IPS-18c (cell line): ENCODE data around the gene LIF.

ENCODE experiments used
- H3K4me3 ChIP-seq: 2 replicates; pipeline ENCODE4 v1.7.0; 2013; ENCODE audit warnings: low read depth, mild to moderate bottlenecking, low read length, moderate library complexity; ENCODE audit not compliant: insufficient read depth
- H3K9me3 ChIP-seq: one replicate; pipeline ENCODE4 v1.6.1; 2013; ENCODE audit warnings: mild to moderate bottlenecking, low read length, moderate library complexity; ENCODE audit not compliant: control insufficient read depth, insufficient read depth

The LIF gene

GRCh38 chr22:30250661-30251267 is 4.2 kb upstream of the LIF start:
- no peak overlapping the region for H3K4me3 ChIP-seq
- no peaks in the 10 kb centered on the region for H3K9me3 ChIP-seq

DNA sequence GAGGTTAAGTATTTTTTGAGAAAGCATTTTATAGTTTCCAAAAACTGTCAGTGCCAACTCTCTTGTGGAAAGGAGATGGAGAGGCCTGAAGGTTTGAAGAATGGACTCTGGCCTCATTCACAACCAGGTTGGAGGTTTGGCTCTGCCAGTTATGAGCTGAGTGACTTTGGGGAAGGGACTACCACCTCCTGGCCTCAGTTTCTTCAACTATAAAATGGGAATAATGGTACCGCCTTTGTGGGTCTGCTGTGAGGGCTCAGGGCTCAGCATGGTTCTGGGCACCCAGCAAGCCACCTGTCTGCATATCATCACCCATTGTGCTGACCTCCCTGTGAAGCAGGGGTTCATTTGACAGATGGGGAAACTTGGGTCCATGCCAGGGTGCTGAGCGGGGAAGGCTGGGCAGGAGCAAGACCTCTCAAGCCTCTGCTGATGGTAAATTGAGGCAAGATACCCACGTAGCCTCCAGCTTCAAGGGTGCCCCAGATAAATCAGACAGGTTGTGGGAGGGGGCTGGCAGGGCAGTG is 3.5 kb upstream of the LIF start:
- H3K9me3 ChIP-seq, result no peaks in the 10 kb centered on the region
- no peak overlapping the region for H3K4me3 ChIP-seq

GRCh38 chr22:30249049-30250038 is 2.8 kb upstream of the LIF start:
- Histone ChIP-seq H3K4me3 (no peak overlapping the region), H3K9me3 (no peaks in the 10 kb centered on the region)

DNA sequence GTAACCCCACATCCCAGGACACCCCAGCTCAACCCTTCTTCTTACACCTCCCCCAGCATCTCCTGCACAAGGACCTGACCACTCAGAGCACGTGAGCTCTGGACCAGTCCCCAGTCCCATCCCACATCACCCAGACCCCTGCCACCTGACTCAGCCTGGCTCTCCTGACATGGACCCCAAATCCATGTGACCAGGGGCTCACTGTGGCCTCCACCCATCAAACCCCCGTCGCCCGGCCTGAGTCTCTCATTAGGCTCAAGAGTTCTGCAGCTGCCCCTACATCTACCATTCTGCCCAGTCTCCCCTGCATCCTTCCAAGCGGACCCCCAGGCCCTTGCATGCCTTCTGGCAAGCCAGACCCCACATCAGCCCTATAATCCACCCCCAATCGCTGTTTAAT is 1.9 kb upstream of the LIF start:
- Histone ChIP-seq H3K4me3 (no peak overlapping the region), H3K9me3 (no peaks in the 10 kb centered on the region)

- Histone ChIP-seq H3K9me3 (no peaks in the 10 kb centered on the region), H3K4me3 (no peak overlapping the region)
These were observed 1.4 kb upstream of the LIF start for GRCh38 chr22:30247974-30248373.

DNA sequence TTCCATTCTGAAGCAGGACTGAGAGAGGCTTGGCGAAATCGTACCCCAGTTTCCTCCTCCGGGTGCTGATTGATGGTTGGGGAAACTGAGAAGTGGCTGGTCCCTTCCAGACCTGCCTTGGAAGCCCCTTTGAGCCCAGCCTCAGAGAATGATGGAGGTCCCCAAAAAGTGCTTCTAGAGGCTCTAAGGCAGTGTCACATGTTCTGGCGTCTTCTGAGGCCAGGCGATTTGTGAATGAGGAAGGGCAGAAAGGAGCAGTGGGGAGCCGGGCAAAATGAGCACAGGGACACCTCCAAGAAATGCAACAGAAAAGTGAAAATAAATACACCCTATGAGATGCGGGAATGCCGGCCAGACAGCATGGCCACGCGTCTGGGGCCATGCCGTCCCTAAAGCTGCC is 1.0 kb upstream of the LIF start:
- Histone ChIP-seq H3K4me3 (no peak overlapping the region), H3K9me3 (no peaks in the 10 kb centered on the region)

GRCh38 chr22:30246814-30247376 is 336 bp upstream of the LIF start:
- Histone ChIP-seq H3K4me3 (peak overlapping the region; percentile 73), H3K9me3 (no peaks in the 10 kb centered on the region)

DNA sequence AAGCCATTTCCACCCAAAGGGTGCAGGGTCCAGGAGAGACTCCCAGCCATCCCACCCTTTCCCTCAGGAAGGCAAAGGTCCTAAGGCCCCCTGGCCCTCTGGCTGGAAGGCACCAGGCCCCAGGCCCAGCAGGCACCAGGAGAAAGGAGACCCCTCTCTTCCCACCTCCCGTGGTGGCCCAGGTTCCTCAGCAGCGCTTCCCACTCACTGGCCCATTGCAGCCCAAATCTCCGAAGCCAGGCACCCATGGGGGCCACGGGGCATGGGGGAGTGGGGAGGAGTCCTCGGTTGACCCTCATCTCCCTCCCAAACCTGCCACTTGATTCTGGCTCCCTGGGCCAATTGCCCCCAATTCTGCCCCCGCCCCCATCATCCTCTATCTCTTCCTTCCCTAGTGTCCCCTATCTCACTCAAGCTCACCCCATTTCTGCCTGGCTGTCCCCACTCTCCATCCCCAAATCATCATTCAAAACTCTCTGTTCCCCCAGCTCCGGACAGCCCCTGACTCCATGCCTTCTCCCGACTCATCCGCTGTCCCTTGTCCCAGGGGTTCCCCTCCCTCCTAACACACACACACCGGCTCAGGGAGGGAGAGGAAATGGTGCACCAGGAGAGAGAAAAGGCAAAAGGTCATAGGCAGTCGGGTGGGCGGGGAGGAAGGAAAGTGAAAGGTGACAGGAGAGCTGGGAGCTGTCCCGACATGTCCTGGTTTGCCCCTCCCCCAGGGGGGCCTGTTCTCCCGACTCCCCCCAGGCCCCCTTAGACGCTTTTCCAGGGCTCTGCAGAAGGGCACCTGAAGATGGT is 1.2 kb downstream of the LIF start:
- Histone ChIP-seq H3K4me3 (peak overlapping the region; percentile 73), H3K9me3 (no peaks in the 10 kb centered on the region)

GRCh38 chr22:30244641-30245040 is 1.9 kb downstream of the LIF start:
- no peak overlapping the region for H3K4me3 ChIP-seq
- no peaks in the 10 kb centered on the region for H3K9me3 ChIP-seq

- no peaks in the 10 kb centered on the region for H3K9me3 ChIP-seq
These were observed 2.5 kb downstream of the LIF start for GRCh38 chr22:30244066-30244465.

GRCh38 chr22:30243661-30244060 is 2.9 kb downstream of the LIF start:
- Histone ChIP-seq H3K4me3 (no peak overlapping the region), H3K9me3 (no peaks in the 10 kb centered on the region)

More at GRCh38 chr22:30244066-30244465, 2.5 kb downstream of the LIF start:
- H3K4me3 ChIP-seq, result no peak overlapping the region

- H3K4me3 ChIP-seq, result no peak overlapping the region
- no peaks in the 10 kb centered on the region for H3K9me3 ChIP-seq
These were observed 4.8 kb downstream of the LIF start for GRCh38 chr22:30241576-30242371.

DNA sequence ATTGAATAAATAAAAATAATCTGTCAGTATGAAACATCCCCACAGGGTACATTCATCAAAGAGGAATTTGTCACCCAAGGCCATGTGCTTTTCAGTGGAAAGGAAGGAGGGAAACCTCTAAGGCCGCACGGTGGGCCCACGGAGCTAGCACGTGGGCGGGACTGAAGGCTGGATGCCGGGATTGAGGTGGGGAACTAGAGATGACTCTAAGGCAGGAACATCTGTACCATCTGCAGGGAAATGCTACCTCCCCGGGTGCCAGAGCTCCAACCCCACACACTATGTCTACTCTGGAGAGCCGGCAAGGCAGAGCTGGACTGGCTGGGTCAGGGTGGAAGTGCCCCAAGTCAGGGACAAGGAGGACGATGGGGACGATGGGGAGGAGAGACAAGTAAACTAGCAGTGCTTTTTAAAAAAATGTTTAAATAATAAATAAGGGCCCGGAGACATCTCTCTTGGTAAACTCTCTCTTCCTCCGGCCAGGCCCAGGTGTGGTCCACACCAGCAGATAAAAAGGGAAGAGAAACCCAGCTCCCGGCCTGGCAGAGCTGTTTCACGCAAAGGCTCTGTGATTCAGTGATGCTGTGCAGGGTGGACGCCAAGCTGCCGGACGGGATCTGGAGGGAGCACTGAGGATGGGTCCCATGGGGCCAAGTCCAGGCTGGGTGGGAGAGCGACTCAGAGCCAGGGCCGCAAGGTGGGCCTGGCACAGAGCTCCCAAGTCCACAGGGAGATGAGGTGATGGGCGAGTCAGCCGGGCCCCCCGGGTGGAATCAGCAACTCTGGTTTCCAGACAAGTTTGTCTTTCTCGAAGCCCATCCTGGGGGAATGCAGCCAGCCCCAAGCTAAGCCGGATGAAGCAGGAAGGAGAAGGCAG is 5.8 kb downstream of the LIF start:
- no peaks in the 10 kb centered on the region for H3K9me3 ChIP-seq
- H3K4me3 ChIP-seq, result no peak overlapping the region

- Histone ChIP-seq H3K4me3 (no peak overlapping the region), H3K9me3 (no peaks in the 10 kb centered on the region)
These were observed 6.8 kb downstream of the LIF start for GRCh38 chr22:30239488-30240405.
